NCI-H2081 (cell line): ENCODE data around the gene BANF2.

Source experiments
- DNase-seq, 2 experiments: peaks; one replicate each; lab custom pipeline; 2025; lab: John Stamatoyannopoulos, UW

The BANF2 gene

DNA sequence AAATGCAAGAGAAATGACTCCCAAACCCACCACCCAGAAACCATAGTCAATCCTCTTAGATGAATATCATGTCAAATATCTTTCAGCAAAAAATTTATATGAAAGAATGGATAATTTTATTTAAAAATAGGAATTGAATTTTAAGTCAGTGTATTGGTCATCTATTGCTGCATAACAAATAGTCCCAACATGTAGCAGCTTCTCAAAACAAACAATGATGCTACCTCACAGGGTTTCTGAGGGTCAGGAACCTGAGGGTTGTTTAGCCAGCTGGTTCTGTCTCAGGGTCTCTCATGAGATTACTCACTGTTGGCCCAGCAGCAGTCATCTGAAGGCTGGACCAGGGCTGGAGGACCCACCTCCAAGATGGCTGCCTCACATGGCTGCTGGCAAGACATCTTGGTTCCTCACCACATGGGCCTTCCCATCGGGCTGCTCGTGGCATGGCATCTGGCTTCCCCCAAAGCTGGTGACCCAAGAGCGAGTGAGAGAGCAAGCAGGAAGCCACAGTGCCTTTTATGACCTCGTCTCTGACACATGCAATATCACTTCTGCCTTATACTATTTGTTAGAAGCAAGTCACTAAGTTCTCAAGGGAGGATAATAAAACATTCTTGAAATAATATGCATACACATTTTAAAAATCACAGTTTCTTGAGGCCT lies 36.3 kb downstream of the BANF2 start:
- no peak for DNase-seq

DNA sequence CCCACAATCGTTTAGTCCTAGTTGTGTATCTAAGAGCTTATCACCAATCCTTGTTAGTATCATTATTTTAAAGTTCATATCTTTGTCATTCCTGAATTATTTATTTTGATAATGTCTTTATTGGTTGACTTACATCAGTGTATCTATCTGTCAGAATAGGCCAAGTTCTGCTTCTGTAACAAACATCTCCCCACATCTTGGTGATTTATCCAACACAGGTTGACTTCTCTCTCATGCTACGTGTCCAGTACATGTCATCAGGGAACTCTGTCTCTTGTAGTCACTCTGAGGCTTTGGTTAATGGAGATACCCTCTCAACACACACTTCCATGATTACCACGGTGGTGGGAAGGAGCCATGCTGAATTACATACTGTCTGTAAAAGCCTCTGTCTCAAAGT lies 38.4 kb downstream of the BANF2 start:
- no peak for DNase-seq

DNA sequence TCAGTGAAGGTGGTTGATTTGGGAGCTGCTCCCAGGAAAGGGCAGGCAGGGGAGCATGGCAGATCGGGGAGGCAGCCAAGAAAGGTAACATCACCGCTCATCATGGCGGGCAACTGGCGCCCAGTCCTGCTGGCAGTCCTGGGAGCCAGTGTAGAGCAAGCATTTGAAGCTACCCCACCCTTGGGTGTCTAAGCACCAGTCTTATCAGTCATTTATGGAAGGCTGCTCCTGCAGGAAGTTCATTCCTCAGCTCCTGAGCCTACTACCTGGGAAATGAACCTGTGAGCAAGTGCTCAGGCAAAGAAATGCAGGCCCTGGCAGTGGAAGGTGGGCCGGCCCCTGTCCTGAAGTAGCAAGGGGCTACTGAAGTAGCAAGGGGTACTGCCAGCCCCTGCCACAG lies 41.5 kb downstream of the BANF2 start:
- DNase-seq: no peak

DNA sequence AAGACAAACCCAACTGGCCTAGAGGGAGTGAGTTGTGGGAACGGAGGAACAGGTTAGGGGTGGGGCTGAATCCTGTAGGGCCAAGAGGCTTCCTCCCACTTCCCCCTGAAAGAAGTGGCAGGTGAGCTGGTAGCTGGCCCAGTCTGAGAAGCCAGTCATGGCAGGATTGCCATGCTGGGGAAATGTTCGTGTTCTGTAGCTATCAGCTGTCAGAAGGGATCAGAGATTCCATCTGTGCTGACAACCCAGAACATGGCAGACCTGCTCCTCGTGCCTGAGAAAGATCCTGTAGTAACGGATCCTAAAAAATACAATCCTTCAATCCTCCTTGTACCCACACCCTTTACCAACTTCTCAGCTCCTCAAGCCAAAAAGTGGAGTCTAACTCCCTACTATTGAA lies 43.0 kb downstream of the BANF2 start:
- DNase-seq: no peak

DNA sequence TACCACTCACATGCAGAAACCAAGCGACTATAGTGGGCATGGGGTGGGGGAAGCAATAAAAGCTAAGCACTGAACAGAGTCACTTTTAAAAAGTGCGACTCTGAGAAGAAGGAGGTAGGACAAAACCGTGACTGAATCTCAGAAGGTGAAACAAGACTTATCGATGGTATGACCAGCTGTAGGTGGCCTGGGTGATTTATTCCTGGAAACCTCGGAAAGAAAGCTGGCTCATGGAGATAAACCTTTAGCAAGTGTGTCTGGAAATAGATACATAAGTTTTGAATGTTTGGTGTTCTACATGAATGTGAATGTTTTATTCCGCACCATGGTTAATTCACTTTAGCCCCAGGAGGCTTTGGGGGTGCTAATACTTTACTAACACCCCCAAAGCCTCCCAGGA lies 43.9 kb downstream of the BANF2 start:
- no peak for DNase-seq

DNA sequence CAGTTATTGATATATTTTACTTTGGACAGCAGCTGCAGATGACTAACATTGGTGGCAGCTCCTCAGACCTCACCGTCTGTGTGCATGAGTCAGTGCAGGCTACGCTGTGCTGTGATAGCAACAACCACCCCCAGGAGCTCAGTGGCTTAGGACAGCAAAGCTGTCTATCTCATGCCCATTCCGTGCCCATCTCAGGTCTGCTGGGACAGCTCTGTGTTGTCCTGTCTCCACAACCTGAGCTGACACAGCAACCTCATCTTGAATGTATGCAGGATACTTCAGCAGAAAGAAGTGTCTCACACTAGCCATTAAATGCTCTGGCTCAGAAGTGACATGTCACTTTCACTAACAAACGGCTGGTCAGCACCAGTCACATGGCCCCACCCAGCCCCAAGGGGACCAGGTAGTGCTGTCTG lies 47.7 kb downstream of the BANF2 start:
- DNase-seq: no peak

DNA sequence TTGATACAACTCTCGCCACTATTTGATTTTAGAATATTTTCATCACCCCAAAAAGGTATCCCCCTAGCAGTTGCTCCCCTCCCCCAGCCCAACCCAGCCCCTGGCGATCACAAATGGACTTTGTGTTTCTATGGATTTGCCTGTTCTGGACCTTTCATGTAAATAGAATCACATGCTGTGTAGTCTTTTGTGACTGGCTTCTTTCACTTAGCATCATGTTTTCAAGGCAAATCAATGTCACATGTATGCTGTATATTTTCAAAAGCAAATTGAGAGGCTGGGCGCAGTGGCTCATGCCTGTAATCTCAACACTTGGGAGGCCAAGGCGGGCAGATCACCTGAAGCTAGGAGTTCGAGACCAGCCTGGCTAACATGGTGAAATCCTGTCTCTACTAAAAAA lies 48.5 kb downstream of the BANF2 start:
- DNase-seq: no peak

DNA sequence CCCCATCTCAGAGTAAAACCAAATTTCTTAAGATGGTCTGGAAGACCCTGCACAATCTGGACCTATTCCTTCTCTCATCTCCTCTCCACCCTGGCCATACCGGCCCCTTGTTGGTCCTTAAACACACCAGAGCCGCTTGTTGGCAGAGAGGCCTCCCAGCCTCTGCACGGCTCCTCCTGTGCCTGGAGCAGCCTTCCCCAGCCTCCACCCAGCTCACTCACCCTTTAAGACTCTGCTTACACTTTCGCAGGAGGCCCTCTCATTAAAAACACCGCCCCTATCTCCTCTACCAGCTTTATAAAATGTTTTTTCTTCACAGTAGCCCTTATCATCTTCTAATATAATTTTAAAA lies 49.8 kb downstream of the BANF2 start:
- no peak for DNase-seq

DNA sequence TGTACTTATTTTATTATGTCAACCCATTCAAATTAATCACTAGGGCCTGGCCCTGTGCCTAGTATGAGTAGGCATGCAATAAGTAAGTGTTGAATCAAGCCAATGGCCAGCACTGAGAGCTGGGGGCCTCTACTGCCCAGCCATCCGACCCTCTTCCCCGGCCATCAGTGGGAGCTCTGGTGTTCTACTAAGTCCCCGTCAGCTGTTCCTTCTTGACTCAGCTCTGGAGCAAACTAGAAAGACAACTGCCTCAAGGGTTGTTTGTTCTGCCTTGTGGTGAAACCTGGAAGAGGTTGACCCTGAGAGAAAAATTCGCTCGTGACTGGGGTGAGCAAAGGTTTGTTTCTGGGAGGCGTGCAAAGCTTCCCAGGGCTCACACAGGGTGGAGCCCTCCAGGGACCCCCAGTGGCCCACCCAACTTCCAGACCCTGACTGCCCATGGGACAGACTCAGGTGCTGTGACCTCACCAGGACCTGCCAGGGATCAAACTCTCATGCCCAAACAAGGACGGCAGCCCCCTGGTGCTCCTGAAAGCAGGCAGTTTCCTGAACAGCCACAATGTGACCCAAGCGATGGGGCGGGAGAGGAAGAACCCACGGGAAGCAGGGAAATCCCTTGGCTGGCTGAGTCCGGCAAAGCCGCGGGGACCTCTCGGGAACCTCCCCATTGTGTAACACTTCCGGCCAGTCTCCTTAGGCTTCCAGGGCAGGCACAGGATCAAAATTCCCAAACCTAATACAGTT lies 50.4 kb downstream of the BANF2 start:
- DNase-seq: no peak

DNA sequence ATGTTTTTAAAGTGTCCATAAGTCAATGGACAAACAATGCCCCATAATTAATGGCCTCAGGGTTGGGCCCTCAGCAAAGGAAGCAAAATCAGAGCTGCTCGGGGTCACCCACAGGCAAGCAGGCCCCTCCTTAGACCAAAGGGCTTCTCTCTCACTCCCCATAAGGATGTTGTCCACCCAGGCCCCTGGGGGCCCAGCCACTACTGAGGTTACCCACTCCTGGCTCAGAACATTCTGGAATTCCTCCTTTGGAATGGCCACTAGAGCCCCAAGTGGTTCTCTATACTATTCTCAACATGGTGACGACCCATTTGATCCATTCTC lies 50.9 kb downstream of the BANF2 start:
- no peak for DNase-seq

DNA sequence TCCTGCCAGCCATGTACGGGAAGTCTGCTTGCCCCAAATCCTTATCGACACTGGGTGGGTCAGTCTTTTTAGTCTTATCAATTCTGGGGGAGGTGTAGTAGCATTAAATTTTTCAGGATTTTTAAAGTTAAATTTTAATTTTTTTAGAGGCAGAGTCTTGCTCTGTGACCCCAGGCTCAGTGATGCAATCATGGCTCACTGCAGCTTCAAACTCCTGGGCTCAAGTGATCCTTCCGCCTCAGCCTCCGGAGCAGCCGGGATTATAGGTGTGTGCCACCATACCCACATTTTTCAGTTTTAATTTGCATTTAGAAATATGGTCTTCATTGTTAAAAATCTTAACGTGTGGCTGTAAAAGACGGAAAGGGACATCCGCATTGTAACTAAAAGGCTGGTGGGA lies 51.9 kb downstream of the BANF2 start:
- no peak for DNase-seq

DNA sequence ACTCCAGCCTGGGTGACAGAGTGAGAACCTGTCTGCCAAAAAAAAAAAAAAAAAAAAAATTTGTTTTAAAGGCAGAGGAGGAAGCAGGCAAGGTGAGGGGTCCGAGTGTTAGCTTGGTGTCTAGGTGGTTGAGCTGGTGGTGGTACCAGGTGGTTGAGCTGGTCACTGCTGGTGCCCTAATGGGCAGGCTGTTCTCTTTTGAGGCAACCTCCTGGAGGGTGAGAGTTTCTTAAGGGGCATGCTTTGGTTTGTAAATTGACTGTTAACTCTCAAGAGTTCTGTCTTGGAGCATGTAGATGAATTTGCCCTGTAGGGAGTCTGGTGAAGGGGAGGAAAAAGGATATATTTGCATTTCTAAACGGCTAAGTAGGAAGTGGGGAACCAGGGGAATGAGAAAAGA lies 52.7 kb downstream of the BANF2 start:
- DNase-seq: no peak

DNA sequence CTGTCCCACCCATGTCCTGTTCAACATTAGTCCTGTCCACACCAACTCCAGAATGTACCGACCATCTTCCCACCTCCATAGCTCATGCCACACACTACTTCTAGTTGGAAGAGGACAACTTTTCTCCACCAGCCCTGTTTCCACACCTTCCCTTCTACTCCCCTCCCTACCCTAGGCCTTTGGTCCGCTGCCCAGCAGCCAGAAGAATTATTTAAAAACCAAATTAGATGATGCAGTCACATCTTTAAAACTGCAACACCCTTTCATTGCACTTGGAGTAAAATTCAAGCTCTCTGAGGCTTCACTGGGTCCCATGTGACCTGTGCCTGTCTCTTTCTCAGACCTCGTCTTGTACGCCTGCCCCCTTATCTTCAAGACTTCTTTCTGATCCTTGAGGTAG lies 53.8 kb downstream of the BANF2 start:
- DNase-seq: no peak

DNA sequence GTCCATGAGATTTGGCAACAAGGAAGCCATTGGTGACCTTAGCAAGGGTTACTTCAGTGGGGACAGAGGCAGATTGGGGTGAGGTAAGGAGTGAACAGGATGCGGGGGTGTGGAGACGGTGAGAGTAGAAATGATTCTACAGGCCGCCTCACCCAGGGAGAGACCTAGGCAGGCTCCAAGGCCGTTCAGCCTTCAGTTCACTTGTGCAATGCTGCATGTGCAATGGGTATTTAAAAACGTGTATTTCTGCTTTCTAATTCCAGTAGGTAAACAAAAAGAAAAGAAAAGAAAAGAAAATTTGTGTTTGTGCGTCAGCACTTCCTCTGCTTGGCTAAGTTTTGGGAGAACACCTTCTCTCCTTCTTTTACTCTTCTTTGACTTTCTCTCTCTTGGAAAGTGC lies 56.8 kb downstream of the BANF2 start:
- DNase-seq: no peak

DNA sequence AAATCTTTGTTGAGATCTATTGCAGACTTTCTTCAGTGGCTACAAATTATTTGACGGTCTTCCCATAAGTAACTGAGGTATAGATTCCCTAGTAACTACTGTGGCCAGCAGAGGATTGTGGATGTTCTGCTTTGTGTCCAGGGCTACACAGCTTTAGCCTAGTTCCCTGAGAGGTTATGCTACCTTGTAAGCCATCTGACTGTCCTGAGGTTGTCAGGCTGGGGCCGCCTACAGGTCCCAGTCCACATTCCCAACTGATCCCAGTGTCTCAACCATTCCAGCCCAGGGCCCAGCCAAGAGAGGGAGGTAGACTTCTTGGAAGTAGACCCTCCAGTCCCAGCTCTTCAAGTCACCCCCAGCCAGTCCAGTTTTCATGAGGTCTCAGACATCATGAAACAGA lies 57.7 kb downstream of the BANF2 start:
- DNase-seq: no peak

DNA sequence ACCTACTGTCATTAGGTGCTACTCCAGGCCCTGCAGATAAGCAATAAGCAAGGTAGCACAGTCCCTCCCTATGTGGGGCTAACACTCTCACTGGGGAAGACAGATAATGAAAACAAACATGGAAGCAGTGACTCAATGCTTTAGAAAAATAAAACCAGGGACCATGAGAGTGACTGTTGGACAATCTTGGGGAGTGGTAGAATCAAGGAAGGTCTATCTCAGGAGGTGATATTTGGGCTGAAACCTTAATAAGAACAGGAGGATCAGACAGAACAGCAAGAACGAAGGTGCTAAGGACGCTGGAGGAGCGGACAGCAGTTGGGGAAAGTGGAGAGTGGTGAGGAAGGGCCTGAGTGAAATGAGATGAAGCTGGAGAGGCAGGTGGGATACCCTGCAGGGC lies 58.2 kb downstream of the BANF2 start:
- DNase-seq: no peak

DNA sequence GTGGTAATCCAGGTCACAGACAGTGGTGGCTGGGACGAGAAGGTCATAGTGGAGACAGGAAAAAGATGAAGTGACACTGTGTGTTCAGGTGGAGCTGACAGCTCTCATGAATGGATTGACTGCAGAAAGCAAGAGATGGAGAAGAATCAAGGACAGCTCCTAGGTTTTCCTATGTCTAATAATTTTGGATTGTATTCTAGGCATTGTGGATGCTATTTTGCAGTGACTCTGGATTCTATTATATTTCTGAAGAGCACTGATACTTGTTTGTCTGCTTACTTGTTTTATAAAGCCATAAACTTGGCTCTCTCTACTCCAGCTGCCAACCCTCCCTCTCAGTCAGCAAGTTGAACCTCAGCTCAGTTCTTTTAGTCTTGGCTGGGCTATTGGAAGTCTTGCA lies 58.7 kb downstream of the BANF2 start:
- DNase-seq: no peak

DNA sequence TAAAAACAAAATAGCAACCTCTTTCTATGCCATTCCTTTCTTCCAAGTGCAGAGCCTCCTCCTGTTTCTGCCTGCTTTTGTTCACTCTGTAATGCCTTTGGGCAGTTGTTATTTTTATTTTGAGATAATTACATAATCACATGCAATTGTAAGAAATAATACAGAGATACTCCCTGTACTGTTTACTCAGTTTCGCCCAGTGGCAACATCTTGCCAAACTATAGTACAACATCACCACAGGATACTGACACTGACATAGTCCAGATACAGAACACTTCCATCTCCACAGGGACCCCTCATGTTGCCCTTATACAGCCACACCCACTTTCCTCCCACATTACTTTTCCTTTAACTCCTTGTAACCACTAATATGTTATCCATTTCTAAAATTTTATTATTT lies 59.7 kb downstream of the BANF2 start:
- DNase-seq: peak; percentile 72 to 87

DNA sequence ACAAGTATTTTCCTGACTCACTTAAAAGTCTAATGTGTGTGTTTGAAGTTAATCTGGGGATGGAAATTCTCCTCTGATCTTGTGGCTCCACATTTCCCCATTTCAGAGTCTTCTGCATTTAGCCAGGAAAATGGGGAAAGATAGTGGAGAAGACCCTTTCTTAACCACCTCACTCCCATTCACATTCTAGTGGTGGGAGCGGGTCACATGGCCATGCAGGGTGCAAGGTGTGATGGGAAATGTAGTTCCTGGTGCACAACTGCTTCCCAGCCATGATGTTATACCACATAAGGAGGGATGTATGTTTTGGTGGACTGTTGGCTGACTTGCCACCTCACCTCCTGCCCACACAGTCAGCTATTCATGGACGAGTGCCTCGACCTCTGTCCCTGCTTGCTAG lies 61.8 kb downstream of the BANF2 start:
- no peak for DNase-seq

DNA sequence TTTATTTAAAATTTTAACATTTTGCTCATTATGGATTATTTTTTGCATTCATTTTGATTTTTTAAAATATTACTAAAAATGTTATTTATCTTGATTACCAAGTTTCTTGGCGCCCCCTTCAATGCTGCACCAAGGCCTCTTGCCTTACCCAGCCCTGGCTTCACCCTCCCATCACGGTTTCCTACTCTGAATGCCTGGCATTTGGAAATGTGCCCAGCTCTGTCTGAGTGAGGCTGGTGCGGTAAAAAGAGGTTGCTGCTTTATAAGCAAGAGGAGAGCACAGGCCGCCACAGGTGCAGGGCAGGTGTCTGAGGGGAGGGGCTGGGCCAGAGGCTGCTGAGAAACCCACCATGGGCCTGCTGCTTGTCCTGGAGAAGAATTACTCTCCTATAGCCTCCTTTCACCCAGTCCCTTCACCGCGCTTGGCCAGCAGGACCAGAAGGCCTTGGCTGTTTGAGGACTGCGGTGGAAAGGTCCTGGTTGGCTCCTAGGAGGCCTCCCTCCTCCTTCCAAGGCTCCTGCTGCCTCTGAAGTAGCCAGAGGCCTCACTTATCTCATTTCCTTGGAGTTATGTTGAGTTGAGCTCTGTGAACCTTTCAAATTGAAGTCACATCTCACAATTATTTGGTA lies 62.6 kb downstream of the BANF2 start:
- peak in 1 of 2 experiments; percentile 30 for DNase-seq

DNA sequence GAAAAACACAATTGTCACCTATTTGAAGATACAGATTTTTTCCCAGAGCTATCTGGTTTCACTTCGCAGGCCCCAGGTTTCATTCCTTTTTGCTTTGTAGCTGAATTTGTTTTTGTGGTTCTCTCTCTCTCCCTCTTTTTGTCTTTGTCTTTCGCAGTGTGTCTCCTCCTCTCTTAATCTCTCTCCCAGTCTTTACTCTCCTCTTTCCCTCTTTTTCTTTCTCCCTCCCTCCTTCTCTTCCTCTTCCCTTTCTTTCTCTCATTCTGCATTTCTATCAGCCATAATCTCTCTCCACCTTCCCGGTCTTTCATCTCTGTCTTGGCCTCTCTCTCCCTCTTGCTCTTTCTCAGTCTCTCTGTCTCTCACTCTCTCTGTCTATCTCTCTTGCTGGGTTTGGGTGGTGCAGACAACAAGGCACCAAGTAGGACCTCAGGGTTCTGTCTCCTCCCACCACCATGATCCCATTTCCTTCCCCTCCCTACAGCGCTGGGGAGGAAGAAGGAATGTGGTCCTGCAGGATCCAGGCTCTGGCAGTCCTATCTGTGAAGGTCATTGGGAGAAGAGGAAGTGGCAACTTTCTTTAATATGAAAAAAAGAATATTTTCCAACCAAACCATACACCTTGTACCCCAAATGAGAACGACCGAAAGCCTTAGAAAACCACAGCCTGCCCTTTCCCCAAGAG lies 63.2 kb downstream of the BANF2 start:
- no peak for DNase-seq

DNA sequence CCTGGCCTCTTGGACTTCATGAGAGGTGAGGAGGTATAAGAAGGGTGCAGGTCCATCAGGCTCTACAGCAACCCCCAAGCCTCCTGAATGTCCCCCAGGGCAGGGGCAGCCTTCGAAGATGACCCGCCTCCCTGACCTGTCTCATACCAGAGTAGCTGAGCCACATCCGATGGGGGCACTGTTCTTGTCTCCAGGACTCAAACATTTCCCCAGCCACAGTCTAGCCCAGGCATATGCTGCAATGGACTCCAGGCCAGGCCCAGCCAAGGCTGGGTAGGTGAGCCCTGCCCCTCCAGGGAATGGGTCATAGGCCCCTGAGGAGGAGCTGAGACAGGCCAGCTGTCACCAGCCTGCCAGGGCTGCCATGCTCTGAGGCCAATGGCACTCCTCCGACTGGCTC lies 65.3 kb downstream of the BANF2 start:
- no peak for DNase-seq

DNA sequence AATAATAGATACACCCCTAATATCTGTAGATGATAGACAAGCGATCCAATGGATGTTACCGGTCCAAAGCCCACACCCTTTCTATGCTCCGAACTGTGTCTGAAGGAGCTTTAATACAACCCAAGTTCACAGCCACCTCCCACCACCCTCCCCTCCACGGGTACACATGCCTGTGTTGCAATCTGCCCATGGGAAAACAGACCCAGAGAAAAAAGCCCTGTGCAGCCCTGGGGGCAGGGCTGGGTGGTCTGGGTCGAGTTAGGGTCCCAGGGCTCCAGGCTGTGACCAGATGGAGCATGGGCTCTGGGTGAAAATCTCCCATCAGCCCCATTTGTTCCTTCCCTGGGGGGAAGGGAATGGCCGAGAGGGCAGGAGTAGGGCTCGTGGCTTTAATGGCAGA lies 65.8 kb downstream of the BANF2 start:
- no peak for DNase-seq
